NCI-H1436 (cell line): ENCODE measurements around the gene PATJ.

ENCODE experiments used
- DNase-seq: peaks from one replicate; lab custom pipeline; 2025; lab: John Stamatoyannopoulos, UW

PATJ gene

GRCh38 chr1:61993331-61993961, 251.2 kb downstream of the PATJ start:
- DNase-seq: no peak

- no peak for DNase-seq
These were observed 253.4 kb downstream of the PATJ start for GRCh38 chr1:61995641-61996040.

- DNase-seq: no peak
These were observed 254.8 kb downstream of the PATJ start for GRCh38 chr1:61997123-61997522.

- no peak for DNase-seq
These were observed 261.5 kb downstream of the PATJ start for GRCh38 chr1:62003777-62004176.

- DNase-seq: no peak
These were observed 264.4 kb downstream of the PATJ start for GRCh38 chr1:62006690-62007089.

GRCh38 chr1:62011006-62011405, 268.7 kb downstream of the PATJ start:
- no peak for DNase-seq

GRCh38 chr1:62012095-62012494, 269.8 kb downstream of the PATJ start:
- no peak for DNase-seq

GRCh38 chr1:62012836-62013235, 270.6 kb downstream of the PATJ start:
- no peak for DNase-seq

GRCh38 chr1:62013264-62013663, 271.0 kb downstream of the PATJ start:
- DNase-seq: no peak

- no peak for DNase-seq
These were observed 280.2 kb downstream of the PATJ start for GRCh38 chr1:62022382-62022983.

GRCh38 chr1:62024690-62025089, 282.4 kb downstream of the PATJ start:
- no peak for DNase-seq

GRCh38 chr1:62025154-62025553, 282.9 kb downstream of the PATJ start:
- no peak for DNase-seq

GRCh38 chr1:62025892-62026291, 283.6 kb downstream of the PATJ start:
- no peak for DNase-seq

- no peak for DNase-seq
These were observed 287.4 kb downstream of the PATJ start for GRCh38 chr1:62029704-62030103.

- no peak for DNase-seq
These were observed 292.5 kb downstream of the PATJ start for GRCh38 chr1:62034790-62035189.

- no peak for DNase-seq
These were observed 295.0 kb downstream of the PATJ start for GRCh38 chr1:62037274-62037673.

- no peak for DNase-seq
These were observed 296.5 kb downstream of the PATJ start for GRCh38 chr1:62038594-62039284.

GRCh38 chr1:62040450-62040849, 298.2 kb downstream of the PATJ start:
- no peak for DNase-seq

GRCh38 chr1:62040973-62041372, 298.7 kb downstream of the PATJ start:
- no peak for DNase-seq

GRCh38 chr1:62043154-62043553, 300.9 kb downstream of the PATJ start:
- no peak for DNase-seq

GRCh38 chr1:62045574-62045973, 303.3 kb downstream of the PATJ start:
- no peak for DNase-seq

- DNase-seq: no peak
These were observed 304.6 kb downstream of the PATJ start for GRCh38 chr1:62046927-62047326.

- no peak for DNase-seq
These were observed 307.9 kb downstream of the PATJ start for GRCh38 chr1:62050165-62050564.

- DNase-seq: no peak
These were observed 310.7 kb downstream of the PATJ start for GRCh38 chr1:62052946-62053345.
